GM12872 (cell line): ENCODE results near the gene CAMK2D.

Experiments
- TF ChIP-seq, protein P1 (sequence below): IDR thresholded peaks from 3 replicates; pipeline ENCODE4 v1.5.1; 2011; ENCODE audit warnings: low read depth, mild to moderate bottlenecking, low read length, moderate library complexity; ENCODE audit not compliant: insufficient read depth

The CAMK2D gene

GRCh38 chr4:113675731-113676697, 85.5 kb downstream of the CAMK2D start:
- TF ChIP-seq, protein P1, sequence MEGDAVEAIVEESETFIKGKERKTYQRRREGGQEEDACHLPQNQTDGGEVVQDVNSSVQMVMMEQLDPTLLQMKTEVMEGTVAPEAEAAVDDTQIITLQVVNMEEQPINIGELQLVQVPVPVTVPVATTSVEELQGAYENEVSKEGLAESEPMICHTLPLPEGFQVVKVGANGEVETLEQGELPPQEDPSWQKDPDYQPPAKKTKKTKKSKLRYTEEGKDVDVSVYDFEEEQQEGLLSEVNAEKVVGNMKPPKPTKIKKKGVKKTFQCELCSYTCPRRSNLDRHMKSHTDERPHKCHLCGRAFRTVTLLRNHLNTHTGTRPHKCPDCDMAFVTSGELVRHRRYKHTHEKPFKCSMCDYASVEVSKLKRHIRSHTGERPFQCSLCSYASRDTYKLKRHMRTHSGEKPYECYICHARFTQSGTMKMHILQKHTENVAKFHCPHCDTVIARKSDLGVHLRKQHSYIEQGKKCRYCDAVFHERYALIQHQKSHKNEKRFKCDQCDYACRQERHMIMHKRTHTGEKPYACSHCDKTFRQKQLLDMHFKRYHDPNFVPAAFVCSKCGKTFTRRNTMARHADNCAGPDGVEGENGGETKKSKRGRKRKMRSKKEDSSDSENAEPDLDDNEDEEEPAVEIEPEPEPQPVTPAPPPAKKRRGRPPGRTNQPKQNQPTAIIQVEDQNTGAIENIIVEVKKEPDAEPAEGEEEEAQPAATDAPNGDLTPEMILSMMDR = no peak

DNA sequence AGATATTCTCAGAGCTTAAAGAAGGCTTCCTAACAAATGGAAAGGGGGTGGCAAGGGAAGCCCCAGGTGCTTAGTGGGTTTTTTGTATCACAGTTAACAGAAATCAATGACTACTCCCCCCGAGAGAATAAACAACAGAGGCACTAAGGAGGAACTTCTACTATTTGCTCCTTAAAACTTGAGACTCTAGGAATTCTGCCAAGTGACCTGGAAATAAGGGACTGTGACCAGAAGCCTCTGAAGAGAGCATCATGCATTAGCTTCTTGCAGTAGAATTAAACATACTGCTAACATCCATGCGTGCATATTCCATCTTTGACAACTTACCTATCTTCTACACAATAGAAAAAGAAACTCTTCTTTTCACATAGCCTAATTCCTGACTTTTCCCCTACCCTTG, 86.8 kb downstream of the CAMK2D start:
- TF ChIP-seq, protein P1 = no peak

- TF ChIP-seq, protein P1 = no peak
Measured at GRCh38 chr4:113674251-113674650, 87.3 kb downstream of the CAMK2D start.

GRCh38 chr4:113673450-113673849, 88.1 kb downstream of the CAMK2D start:
- TF ChIP-seq, protein P1 = peak; percentile 15; the same call in 1 of the 3 replicates

DNA sequence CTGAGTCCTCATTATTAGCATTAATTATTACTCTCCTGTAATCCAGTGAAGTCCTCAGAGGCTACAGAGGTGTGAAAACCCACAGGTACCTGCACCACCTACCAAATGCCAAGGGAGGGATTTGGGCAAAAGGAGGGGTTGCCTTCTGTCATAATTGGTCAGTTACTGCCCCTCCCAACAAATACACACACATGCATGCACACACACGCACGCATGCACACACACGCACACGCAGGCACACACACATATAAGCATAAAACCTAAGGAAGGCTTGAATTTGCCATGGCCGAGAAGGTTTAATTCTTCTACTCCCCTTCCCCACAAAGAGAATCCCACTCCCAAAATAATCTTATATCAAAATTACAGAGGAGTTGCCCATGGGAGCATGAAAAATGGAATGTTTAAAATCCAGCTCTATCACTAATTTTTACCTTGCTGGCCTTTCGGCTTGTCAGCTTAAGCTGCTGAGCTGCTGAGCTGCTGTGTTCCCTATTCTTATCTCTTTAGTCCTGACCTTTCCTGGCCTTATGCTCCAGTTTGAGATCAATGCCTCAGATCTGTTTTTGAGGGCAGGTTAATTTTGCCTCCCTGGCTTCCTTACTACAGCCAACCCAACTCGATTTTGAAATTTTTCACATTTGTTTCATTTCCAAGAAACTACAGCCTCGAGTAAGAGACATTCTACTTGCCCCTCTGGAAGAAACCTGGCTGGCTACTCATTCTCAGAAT, 95.0 kb downstream of the CAMK2D start:
- TF ChIP-seq, protein P1 = no peak

DNA sequence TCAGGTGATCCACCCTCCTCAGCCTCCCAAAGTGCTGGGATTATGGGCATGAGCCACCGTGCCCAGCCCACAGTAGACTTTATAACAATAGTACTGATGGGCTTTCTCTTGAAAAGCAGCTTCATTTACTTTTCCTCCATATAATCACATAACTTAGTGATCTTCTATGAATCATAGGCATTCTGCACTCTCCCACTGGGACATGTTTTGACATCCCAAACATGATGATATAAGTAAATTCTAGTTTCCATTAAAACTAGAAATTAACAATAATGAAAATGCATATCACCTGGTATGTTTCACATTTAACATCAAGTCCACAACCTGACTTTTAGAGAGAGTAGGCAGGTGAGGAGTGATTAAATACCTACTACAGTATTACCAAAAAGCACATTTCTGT, 96.5 kb downstream of the CAMK2D start:
- TF ChIP-seq, protein P1 = no peak

GRCh38 chr4:113662581-113662980, 99.0 kb downstream of the CAMK2D start:
- TF ChIP-seq, protein P1 = no peak
